ENCODE measurements around the gene OR8J3. TPM values are rescaled to one million over a fixed set of nuclear protein-coding genes. Genes with fewer than 3 reads are reported as not detected.

Gene OR8J3
- total RNA-seq, 1 experiment from 2014 or later = not detected

- in situ Hi-C loops (cut with HindIII; ENCODE audit: low pct_unique_long_range_greater_than_20kb, low sequenced_read_pairs) (no loop called here), intact Hi-C loops (cut with micrococcal nuclease; ENCODE audit: unreplicated experiment) (no loop called here)
- no peaks in the 10 kb centered on the region for H3K4me1 ChIP-seq (ENCODE audit: control insufficient read depth, insufficient read depth, low read length)
Observed at GRCh38 chr11:56103210-56103737, 36.7 kb downstream of the OR8J3 start, which contains the start of gene OR8H2. Gene OR8H2 (plus strand): TSS chr11:56103687. CDS start chr11:56105043, 1,356 bp downstream.

GRCh38 chr11:56093008-56093407 lies 47.0 kb downstream of the OR8J3 start, which contains the start of gene OR8I2:
Gene OR8I2 (plus strand): TSS chr11:56093308. CDS start chr11:56093308, 0 bp downstream.
- no peak within 1 kb of the TSS for H3K27ac ChIP-seq (ENCODE audit: low read length)
- TF ChIP-seq SIN3A (IDR thresholded peaks at IDR 0.05; ENCODE audit: borderline replicate concordance, insufficient read depth, low read depth, low read length) (no peak), TCF7L2 (IDR thresholded peaks at IDR 0.05; ENCODE audit: low read depth, low read length) (no peak), CTCF (IDR thresholded peaks at IDR 0.05) (no peak), POLR2AphosphoS5 (IDR thresholded peaks at IDR 0.05; ENCODE audit: low read depth, low read length) (no peak)
- TF ChIP-seq, protein P1, sequence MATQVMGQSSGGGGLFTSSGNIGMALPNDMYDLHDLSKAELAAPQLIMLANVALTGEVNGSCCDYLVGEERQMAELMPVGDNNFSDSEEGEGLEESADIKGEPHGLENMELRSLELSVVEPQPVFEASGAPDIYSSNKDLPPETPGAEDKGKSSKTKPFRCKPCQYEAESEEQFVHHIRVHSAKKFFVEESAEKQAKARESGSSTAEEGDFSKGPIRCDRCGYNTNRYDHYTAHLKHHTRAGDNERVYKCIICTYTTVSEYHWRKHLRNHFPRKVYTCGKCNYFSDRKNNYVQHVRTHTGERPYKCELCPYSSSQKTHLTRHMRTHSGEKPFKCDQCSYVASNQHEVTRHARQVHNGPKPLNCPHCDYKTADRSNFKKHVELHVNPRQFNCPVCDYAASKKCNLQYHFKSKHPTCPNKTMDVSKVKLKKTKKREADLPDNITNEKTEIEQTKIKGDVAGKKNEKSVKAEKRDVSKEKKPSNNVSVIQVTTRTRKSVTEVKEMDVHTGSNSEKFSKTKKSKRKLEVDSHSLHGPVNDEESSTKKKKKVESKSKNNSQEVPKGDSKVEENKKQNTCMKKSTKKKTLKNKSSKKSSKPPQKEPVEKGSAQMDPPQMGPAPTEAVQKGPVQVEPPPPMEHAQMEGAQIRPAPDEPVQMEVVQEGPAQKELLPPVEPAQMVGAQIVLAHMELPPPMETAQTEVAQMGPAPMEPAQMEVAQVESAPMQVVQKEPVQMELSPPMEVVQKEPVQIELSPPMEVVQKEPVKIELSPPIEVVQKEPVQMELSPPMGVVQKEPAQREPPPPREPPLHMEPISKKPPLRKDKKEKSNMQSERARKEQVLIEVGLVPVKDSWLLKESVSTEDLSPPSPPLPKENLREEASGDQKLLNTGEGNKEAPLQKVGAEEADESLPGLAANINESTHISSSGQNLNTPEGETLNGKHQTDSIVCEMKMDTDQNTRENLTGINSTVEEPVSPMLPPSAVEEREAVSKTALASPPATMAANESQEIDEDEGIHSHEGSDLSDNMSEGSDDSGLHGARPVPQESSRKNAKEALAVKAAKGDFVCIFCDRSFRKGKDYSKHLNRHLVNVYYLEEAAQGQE (IDR thresholded peaks at IDR 0.05; ENCODE audit: insufficient read depth in 1 of 2, low read depth in 2 of 2, low read length in 1 of 2) = no peak
- no peaks in the 10 kb centered on the region for H3K36me3 ChIP-seq (ENCODE audit: control insufficient read depth, insufficient read depth, low read length)
- ATAC-seq = no peak
- H3K27me3 ChIP-seq (ENCODE audit: control insufficient read depth, insufficient read depth, low read length) = no peaks in the 10 kb centered on the region
- peaks cover 4% of the 10 kb centered on the region; the same call in 1 of the 2 replicates for H3K9me3 ChIP-seq (ENCODE audit: control insufficient read depth, insufficient read depth, low read depth, low read length)
- no peaks in the 10 kb centered on the region for H3K4me1 ChIP-seq (ENCODE audit: control insufficient read depth, insufficient read depth, low read length)
- in situ Hi-C loops (cut with HindIII; ENCODE audit: low pct_unique_long_range_greater_than_20kb, low sequenced_read_pairs) = no loop called here
- intact Hi-C loops (cut with micrococcal nuclease; ENCODE audit: unreplicated experiment) = no loop called here
- no TSS peak for BruUV-seq (replicated peaks)
- CTCF ChIA-PET = no interaction called here
- H3K4me3 ChIP-seq (ENCODE audit: low read depth in 2 of 2, low read length in 2 of 2) = no peak within 1 kb of the TSS
- no peak for DNase-seq (ENCODE audit: low read depth, low spot score)
- POLR2A ChIA-PET = no interaction called here

More at GRCh38 chr11:56103210-56103737, 36.7 kb downstream of the OR8J3 start, which contains the start of gene OR8H2:
- TF ChIP-seq CTCF (IDR thresholded peaks at IDR 0.05) (no peak), SIN3A (IDR thresholded peaks at IDR 0.05; ENCODE audit: borderline replicate concordance, insufficient read depth, low read depth, low read length) (no peak), TCF7L2 (IDR thresholded peaks at IDR 0.05; ENCODE audit: low read depth, low read length) (no peak), POLR2AphosphoS5 (IDR thresholded peaks at IDR 0.05; ENCODE audit: low read depth, low read length) (no peak)
- TF ChIP-seq, protein P1 (IDR thresholded peaks at IDR 0.05; ENCODE audit: insufficient read depth in 1 of 2, low read depth in 2 of 2, low read length in 1 of 2) = no peak
- POLR2A ChIA-PET = no interaction called here
- no peak for ATAC-seq
- Histone ChIP-seq H3K4me3 (ENCODE audit: low read depth in 2 of 2, low read length in 2 of 2) (no peak within 1 kb of the TSS), H3K27ac (ENCODE audit: low read length) (no peak within 1 kb of the TSS), H3K9me3 (ENCODE audit: control insufficient read depth, insufficient read depth, low read depth, low read length) (no peaks in the 10 kb centered on the region), H3K36me3 (ENCODE audit: control insufficient read depth, insufficient read depth, low read length) (no peaks in the 10 kb centered on the region), H3K27me3 (ENCODE audit: control insufficient read depth, insufficient read depth, low read length) (no peaks in the 10 kb centered on the region)
- BruUV-seq (replicated peaks) = no TSS peak
- CTCF ChIA-PET = no interaction called here
- DNase-seq (ENCODE audit: low read depth, low spot score) = no peak
